Measurements from ENCODE around the gene GLIPR1L2.
"Not testable (repeated sequence)": the region's sequence is repeated elsewhere in the genome, so short reads cannot be mapped to it uniquely, and the experiment has no call there.

GLIPR1L2 gene

GRCh38 chr12:75443709-75444108, 52.8 kb downstream of the GLIPR1L2 start:
- H3K27me3 ChIP-seq (replicated peaks): no peaks in the 10 kb centered on the region
- in situ Hi-C loops (cut with HindIII; ENCODE audit: low pct_ligation_motif_present, low sequenced_read_pairs): no loop called here
- no peak for TF ChIP-seq CTCF (IDR thresholded peaks at IDR 0.05; ENCODE audit: low read depth, low read length, missing control alignments)

GRCh38 chr12:75444429-75445136, 53.7 kb downstream of the GLIPR1L2 start:
- H3K27ac ChIP-seq: peak overlapping the region; percentile 31
- peak; percentile 56 for DNase-seq
- TF ChIP-seq CTCF (IDR thresholded peaks at IDR 0.05; ENCODE audit: low read depth, low read length, missing control alignments): no peak

More at GRCh38 chr12:75443709-75444108, 52.8 kb downstream of the GLIPR1L2 start:
- Histone ChIP-seq H3K27ac (no peak overlapping the region), H3K4me3 (ENCODE audit: low read depth, low read length) (no peak overlapping the region), H3K36me3 (replicated peaks) (no peaks in the 10 kb centered on the region)
- no peak for DNase-seq

DNA sequence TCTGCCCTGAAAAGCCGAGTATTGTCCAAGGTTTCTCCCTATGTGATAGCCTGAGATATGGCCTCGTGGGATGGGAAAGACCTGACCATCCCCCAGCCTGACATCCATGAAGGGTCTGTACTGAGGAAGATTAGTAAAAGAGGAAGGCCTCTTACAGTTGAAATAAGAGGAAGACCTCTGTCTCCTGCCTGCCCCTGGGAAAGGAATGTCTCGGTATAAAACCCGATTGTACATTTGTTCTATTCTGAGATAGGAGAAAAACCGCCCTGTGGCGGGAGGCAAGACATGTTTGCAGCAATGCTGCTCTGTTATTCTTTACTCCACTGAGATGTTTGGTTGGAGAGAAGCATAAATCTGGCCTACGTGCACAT, 54.2 kb downstream of the GLIPR1L2 start:
- H3K27me3 ChIP-seq (replicated peaks); in situ Hi-C loops (cut with HindIII; ENCODE audit: low pct_ligation_motif_present, low sequenced_read_pairs); DNase-seq; H3K4me3 ChIP-seq (ENCODE audit: low read depth, low read length); H3K27ac ChIP-seq; H3K36me3 ChIP-seq (replicated peaks): not testable (repeated sequence)

More at GRCh38 chr12:75444429-75445136, 53.7 kb downstream of the GLIPR1L2 start:
- in situ Hi-C loops (cut with HindIII; ENCODE audit: low pct_ligation_motif_present, low sequenced_read_pairs): no loop called here
- no peaks in the 10 kb centered on the region for H3K27me3 ChIP-seq (replicated peaks)
- no peaks in the 10 kb centered on the region for H3K36me3 ChIP-seq (replicated peaks)
- no peak overlapping the region for H3K4me3 ChIP-seq (ENCODE audit: low read depth, low read length)

GRCh38 chr12:75446857-75447256, 56.0 kb downstream of the GLIPR1L2 start:
- in situ Hi-C loops (cut with HindIII; ENCODE audit: low pct_ligation_motif_present, low sequenced_read_pairs): no loop called here
- TF ChIP-seq CTCF (IDR thresholded peaks at IDR 0.05; ENCODE audit: low read depth, low read length, missing control alignments): no peak
- Histone ChIP-seq H3K4me3 (ENCODE audit: low read depth, low read length) (no peak overlapping the region), H3K27ac (peak overlapping the region; percentile 59), H3K36me3 (replicated peaks) (no peaks in the 10 kb centered on the region), H3K27me3 (replicated peaks) (no peaks in the 10 kb centered on the region)
- peak; percentile 31 for DNase-seq

- in situ Hi-C loops (cut with HindIII; ENCODE audit: low pct_ligation_motif_present, low sequenced_read_pairs): no loop called here
- H3K27me3 ChIP-seq (replicated peaks): no peaks in the 10 kb centered on the region
- H3K36me3 ChIP-seq (replicated peaks): no peaks in the 10 kb centered on the region
- H3K27ac ChIP-seq: peak overlapping the region; percentile 59
- TF ChIP-seq CTCF (IDR thresholded peaks at IDR 0.05; ENCODE audit: low read depth, low read length, missing control alignments): no peak
- no peak overlapping the region for H3K4me3 ChIP-seq (ENCODE audit: low read depth, low read length)
- no peak for DNase-seq
These were observed 57.0 kb downstream of the GLIPR1L2 start for GRCh38 chr12:75447691-75448393.

GRCh38 chr12:75452675-75453330, 61.9 kb downstream of the GLIPR1L2 start:
- in situ Hi-C loops (cut with HindIII; ENCODE audit: low pct_ligation_motif_present, low sequenced_read_pairs): no loop called here
- no peak overlapping the region for H3K27ac ChIP-seq
- no peak for TF ChIP-seq CTCF (IDR thresholded peaks at IDR 0.05; ENCODE audit: low read depth, low read length, missing control alignments)
- DNase-seq: peak; percentile 63
- H3K36me3 ChIP-seq (replicated peaks): no peaks in the 10 kb centered on the region
- no peak overlapping the region for H3K4me3 ChIP-seq (ENCODE audit: low read depth, low read length)
- H3K27me3 ChIP-seq (replicated peaks): no peaks in the 10 kb centered on the region
